ENCODE data around the gene PTPRT.

Gene PTPRT

DNA sequence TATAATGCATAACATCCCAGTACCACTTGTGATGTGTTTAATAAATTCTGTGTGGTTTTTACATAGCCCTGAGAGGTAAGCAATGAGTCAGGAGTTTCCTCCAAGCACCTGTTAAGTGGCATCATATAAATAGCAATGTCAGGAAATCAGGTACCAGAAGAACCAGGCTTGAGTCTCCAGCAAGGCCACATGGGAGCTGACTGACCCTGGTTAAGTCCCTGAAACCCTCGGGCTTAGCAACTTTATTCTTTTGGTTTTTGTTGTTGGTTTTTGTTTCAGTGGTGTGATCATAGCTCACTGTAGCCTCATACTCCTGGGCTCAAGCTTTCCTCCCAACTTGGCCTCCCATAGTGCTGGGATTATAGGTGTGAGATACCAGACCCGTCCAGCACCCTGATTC lies 70.0 kb downstream of the PTPRT start:
- no peak for DNase-seq (ENCODE audit: low read depth)

DNA sequence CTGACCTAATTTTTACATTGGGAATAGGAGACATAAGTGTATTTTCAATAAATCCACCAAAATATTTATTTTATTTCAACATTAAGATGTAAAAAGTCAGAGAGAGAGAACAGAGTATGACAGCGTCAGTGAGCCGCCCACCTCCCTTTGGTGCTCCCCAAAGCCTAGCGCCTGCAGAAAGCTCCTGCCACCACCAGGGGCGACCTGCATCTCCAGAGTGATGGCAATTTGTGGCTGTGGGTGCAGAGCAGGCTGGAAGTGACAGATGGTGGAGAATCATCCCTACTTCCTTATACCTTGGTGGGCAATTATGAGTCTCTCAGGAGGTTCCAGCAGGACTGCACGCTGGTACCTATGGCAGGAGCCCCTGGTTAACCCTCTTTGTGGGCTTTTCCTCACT lies 87.3 kb downstream of the PTPRT start:
- no peak for DNase-seq (ENCODE audit: low read depth)

DNA sequence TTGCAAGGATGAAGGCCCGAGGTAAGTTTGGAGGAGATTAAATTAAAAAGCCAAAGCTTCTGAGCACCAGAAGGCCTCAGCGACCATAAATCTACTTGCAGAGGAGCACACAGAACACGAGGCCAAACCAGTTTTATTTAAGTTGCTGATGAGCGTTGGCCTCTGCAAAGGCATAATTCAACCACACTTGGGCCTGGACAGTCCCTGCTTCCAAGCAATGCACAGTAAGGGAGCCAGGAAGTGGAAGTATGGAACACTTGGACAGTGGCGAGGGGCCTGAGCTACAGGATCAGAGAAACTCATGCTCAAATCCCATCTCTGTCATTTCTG lies 92.8 kb downstream of the PTPRT start:
- DNase-seq (ENCODE audit: low read depth) = no peak

DNA sequence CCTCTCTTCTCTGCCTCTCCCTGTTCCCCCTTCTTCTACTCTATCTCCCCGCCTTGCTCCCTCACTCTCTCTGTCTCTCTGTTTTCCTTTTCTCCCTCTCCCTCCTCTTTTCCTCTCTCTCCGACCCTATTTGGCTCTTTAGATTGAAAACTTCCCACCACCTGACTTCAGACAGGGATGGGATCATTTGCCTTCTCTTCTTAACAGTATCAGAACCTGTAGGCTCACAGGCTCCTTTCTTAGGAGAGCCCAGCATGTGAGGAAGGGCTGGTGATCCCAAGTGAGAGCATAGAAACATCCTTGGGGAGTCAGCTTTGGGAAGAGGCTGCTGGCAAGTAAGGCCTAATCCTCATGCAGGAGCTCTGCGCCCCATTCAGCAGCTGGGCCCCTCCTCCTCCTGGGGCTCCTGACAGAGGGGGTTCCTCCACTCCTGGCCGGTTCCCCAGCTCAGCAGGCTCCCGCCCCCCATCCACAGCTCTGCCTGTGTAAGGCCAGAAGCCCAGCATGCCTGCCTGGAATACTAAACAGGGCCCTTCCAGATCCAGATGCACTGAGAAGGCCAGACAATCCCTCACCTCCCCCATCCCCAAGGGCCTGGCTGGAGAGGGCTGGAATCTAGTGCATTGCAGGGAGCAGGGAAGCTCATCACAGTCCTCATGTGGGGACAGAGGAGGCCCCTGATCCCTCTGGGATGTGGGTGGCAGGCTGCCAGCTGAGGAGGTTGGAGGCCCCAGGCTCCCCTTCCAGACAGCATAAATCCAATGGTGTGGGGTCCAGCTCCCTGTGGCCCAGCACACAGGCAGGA lies 93.4 kb downstream of the PTPRT start:
- no peak for DNase-seq (ENCODE audit: low read depth)

DNA sequence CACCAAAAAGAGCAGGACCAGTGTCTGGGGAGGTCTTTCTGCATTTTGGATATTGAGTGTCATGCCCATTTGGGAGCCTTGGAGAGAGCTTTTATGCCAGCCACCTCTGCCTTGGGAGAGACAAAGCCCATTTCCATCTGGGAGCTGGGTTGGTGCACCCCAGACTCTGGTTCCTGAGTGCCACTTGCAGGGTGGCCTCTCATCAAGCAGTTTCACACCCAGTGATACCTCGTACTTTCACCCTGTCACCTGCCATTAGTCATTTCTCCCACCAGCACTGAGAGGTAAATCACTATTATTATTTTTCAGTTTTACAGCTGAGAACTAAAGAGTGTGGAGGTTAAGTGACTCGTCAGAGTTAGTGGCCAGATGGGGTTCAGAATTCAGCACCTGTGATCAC lies 94.7 kb downstream of the PTPRT start:
- DNase-seq (ENCODE audit: low read depth) = no peak

DNA sequence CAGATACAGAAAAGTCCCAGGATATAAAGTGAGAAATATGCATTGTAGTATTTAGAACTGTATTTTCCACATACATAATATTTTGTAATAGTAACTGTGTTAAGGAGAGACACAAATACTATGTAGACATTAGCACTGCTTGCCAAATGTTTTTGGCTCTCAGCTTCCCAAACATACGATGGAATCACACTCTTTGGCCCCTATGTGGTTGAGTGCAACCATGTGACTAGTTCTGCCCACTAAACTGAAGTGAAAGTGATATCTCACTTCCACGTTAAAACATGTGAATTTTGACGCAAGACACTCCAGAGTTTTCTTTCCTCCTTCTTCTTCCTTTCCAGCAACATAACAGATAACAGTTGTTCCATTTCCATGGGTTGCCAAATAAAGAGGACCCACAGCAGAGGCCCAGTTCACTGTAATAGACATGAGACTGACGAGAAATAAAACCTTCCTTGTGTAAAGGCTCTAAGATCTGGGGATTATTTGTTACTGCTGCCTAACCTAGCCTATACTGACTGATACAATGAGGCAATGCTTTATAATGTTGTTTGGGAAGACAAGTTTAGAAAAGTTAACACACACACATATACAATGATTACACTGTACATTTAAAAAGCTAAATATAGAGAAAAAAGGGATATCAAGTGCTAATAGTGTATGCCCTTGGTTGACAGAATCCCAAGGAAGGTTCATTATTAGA lies 97.2 kb downstream of the PTPRT start:
- DNase-seq (ENCODE audit: low read depth) = no peak

DNA sequence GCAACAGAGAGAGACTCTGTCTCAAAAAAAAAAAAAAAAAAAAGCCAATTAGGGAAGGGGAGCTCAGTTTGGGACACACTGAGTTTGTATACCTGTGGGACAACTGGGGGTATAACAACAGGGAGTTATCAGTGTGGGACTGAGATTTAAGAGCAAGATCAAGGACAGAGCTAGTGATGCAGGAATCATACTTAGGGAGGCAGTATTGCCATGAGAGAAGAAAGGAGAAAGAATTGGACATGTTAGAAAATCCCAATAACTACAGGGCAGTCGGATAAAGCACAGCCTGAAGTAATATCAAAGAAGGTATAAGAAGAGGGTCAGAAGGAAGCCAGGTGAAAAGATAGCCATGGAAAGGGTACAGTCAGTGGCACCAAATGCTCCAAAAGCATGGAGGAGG lies 121.2 kb downstream of the PTPRT start:
- no peak for DNase-seq (ENCODE audit: low read depth)

DNA sequence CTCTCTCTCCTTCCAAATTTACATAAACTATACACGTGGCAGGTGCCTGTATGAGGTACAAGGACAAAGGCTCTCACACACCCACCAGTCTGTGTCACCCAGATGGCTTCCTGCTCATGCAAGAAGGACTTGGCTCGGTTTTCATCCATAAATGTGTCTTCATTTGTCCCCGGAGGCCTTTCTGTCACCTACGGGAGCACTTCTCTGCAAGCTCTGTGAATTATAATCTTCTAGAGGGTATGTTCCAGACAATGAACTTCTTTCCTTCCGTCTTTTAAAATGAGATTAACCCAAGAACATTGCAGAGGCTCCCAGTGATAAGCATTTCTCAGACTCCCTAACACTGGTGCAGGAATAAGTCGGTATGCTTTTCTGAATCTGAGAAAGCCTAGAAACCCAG lies 123.6 kb downstream of the PTPRT start:
- DNase-seq (ENCODE audit: low read depth) = no peak

DNA sequence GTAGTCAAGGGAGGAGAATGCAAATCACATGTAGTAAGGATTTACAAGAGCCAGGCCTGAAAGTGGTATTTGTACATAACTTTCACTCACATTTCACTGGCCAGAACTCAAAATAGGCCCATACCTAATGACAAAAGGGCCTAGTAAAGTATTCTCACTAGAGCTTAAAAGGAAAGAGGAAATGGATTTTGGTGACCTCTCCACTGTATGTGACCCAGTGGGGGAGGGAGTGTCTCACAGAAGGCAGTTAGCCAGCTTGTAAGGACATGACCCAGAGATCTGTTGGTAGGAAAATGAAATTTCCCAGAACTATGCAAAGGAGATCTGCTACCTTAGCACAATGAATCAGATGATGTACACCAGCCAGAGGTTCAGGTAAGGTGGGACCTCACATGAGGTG lies 124.4 kb downstream of the PTPRT start:
- no peak for DNase-seq (ENCODE audit: low read depth)

DNA sequence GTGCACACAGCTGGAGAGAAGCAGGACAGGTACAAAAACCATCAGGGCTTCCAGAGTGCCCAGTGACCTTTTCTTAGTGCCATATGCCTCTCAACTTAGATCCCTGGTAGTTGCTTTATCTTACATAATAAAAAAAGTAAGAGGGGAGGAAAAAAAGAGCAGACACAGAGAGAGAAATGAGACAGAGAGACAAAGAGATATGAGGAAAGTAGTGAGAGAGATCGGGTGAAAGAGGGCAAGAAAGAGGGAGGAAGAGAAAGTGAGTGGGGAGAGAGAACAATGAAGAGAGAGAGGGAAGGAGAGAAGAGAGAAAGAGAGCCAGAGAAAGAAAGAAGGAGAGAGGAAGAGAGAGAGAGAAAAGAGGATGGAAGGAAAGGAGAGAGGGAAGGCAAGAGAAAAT lies 131.6 kb downstream of the PTPRT start:
- no peak for DNase-seq (ENCODE audit: low read depth)

DNA sequence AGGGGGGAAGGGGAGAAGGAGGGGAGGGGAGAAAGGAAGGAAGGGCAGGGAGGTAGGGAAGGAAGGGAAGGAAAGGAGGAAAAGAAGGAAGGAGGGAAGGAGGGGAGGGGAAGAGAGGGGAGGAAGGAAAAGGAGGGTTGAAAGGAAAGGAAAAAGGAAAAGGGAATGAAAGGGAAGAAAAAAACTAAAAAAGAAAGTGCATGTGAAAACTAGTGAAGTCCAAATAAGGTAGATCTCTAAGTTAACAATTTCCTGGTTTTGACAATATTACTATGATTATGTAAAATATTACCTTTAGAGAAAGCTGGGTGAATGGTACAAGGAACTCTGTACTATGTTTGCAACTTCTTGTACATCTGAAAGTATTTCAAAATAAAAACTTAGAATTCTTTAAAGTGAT lies 132.4 kb downstream of the PTPRT start:
- no peak for DNase-seq (ENCODE audit: low read depth)

DNA sequence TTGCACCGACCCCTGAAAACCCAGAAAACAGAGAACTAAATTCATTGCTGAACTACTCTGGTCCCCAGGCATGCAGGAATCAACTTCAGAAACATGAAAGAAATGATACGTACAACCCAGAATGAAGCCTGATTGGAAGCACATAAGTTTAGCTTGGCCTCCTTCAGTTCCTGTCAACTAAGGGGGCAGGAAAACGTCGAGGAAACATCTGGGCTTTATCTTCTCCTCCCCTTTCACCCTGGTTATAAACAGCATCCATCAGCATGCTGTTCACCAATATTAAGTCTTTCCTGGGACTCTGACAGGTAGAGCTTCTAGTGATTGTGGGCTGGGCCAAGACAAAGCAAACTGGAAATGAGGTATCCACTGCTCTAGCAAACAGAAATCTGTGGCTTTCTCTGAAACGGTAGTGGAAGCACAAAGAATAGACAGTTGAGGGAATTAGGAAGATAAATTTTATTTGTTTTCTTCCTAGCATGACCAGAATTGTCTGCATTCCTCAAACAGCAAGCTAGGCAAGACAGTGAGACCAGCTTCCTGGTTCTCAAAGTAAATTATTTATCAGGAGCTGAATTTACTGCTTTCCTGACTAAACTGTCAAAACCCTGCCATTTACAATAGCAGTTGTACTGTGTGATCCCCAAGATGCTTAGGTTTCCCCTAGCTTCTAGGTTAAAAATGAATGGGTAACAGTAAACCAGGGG lies 134.4 kb downstream of the PTPRT start:
- DNase-seq (ENCODE audit: low read depth) = no peak

DNA sequence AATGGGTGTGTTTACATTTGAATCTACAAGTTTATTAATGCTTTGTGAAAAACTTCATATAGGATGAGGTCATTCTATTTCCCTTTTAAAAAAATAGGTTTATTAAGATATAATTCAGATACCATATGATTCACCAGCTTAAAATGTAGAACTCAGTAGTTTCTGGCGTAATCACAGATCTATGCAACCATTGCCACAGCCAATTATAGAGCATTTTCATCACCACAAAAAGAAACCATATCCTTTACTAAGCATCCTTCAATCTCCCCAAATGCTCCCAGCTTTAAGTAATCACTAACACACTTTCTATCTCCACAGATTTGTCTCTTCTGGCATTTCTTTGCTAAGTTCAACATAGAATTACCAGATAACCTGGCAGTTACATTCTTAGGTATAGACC lies 137.2 kb downstream of the PTPRT start:
- DNase-seq (ENCODE audit: low read depth) = no peak

DNA sequence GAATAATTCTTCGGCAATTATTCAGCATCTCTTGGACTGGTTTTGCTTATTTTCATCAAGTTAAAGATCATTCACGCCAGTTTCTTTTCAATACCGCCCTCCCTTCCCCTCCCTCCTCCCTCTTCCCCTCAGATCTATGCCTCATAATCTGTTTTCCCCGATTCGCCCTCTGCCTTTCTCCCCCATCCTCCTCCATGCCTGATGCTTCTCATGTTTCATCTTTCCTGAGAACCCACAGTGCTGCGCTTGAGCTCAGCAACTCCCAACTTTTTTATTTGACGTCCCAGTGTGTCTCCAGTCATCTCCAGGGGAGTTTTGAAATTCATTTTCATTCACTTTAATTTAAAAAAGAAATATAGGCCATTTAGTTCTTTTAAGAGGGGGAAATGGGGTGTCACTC lies 142.7 kb downstream of the PTPRT start:
- no peak for DNase-seq (ENCODE audit: low read depth)

DNA sequence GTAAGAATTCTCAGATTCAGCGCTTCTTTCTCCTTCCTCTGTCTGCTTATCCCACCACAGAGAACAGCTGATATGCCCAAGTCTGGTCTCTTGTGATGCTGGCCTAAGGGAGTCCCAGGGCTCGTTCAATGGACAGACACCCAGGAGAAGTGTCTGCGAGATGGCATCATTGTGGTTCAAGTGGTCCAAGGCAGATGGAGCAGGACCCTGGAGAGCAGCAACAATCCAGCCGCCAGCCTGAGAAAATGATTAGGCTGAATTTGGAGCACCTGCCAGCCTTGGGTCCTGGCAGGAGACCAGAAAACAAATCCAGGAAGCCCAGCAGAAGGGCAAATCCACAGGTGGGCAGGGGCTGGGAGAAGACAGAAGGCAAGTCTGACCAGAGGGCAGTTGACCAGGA lies 145.8 kb downstream of the PTPRT start:
- no peak for DNase-seq (ENCODE audit: low read depth)

DNA sequence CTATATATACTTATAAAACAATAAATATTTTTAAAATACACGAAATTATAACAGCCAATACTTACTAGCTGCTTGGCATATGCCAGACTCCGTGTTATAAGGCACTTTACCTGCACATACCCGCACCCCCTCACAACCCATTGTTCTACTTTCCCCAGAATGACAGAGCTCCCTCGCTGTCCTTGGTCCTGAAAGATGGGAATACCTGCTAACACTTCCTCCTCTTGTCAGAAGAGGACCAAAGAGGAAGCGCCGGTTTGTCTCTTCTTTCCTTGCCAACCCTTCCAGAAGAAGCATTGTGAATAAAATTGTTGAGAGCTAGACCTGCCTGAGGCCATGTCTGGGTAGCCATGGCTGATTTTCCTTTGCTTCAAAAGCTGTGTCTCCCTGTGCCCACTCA lies 149.3 kb downstream of the PTPRT start:
- DNase-seq (ENCODE audit: low read depth) = no peak

DNA sequence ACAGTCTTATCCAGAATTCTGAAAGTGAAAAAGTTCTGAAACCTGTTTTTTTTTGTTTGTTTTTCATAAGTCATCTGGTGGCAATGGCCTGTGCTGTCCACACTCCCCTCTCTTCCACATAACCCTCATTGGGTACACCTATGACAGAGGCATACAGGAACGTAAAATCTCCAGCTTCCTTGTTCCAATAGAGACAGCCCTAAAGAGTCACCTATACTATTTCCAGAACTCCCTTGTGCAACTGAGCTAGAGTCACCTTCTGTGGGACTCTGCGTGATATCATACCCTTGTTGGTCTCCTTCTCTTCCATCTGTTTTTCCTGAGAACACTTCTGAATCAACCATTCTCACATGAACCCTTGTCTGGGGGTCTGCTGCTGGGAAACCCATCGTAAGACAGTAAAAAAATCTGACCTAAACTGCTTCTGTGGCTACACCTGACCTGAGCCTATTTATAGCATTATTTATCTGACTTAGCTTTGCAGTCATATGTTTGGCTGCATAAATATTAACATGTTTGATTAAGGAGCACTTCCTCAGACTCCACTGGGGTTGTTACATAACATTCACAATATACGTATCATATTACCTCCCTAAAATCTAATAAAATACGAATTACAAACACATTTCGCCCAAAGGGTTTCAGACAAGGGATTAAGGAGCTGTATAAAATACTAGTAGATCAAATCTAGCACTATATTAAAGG lies 151.9 kb downstream of the PTPRT start:
- no peak for DNase-seq (ENCODE audit: low read depth)

DNA sequence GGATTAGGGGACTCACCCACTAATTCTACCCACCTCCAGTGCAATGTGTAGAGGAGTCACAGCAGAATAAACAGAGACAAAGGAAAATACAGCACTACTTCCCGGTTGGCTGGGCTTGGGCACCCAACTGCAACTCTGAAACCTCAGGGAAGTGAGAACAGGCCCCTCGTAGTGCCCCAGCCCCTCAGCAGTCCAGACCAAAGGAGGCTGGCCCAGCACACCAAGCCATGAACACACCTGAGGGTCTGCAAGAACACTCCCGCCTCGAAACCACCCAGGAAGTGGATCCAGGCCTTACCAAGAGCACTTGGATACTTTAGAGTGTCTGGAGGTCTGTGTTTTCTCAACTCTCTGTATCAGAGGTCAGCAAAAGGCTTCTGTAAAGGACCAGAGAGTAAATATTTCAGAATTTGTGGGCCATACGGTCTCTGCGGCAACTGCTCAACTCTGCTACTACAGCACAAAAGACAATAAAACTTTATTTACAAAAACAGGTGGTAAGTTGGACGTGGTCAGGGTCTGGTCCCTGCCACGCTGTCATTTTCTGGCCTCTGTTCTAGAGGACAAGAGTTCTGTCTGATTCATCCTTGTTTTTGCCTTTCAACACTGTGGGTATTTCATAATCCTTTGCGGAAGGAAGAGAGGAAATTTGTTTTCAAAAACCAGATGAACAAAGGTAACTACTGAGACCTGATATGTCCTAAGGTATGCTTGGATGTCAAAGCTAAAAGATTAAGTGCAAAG lies 154.6 kb downstream of the PTPRT start:
- no peak for DNase-seq (ENCODE audit: low read depth)

DNA sequence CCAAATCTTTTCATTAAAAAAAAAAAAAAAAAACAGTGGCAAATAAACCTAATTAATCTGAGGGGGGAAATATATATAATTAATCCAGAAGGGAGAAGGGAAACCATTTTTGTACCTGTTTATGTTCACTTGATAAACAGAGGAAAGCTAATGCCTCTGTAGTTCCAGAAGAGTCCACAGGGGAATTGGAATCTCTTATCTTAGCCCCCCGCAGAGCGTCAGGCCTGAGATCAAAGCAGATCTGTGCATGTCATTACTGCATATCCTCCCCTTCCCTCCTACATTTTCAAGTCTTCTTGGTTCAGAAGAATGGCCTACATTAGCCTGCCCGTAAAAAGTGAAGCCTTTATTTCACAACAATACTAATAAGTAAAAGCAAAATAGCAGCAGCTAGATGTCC lies 157.2 kb downstream of the PTPRT start:
- no peak for DNase-seq (ENCODE audit: low read depth)

DNA sequence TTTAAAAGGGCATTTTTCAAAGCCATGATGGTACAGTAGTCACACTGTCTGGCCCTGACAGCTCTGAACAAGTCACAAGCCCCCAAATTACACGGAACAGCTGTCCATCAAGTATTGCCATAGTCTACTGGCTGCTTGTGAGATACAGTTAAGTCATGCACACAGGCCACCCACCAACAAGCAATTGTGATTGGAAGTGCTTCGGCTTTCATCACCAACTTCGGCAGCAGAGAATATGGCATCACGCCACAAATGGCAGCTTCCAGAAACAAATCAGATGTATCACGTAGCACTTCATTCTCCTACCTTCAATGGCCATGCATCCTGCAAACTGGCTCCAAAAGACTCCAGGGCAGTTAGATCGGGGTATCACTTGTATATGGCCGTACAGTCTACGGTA lies 160.5 kb downstream of the PTPRT start:
- DNase-seq (ENCODE audit: low read depth) = no peak

DNA sequence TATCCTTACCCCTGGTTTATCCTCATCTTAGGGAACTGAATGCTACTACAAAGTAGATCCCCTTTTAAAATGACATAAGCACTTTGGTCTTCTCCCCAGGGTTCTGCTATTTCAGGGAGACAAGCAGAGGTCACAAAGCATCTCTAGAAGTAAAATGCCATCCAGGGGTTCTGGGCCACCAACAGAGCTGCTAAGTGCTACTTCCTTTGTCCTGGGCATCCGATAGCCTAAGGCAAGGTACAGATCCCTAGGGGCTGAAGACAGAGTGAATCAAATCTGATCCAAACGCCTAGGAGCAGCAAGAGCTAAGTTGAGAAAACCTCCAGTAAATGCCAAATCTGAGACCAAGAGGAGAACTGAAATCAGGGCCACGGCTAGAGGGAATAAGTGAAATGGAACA lies 161.2 kb downstream of the PTPRT start:
- no peak for DNase-seq (ENCODE audit: low read depth)

DNA sequence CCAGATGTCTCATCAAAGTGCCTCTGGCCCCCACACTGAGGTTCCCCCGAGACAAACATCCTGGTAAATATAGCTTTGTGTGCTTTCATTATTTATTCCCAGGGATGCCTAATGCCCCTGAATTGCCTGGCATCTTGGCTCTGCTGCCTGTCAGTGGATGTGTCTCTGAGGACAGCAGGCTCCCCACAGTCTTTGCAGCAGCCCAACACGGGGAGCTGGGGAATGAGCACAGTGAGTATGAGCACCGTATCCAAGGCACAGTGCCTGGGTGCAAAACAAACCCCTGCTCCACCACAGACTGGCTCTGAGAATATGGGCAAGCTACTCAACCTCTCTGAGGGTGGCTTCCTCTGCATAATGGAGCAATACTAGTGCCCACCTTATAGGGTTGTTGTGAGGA lies 165.9 kb downstream of the PTPRT start:
- DNase-seq (ENCODE audit: low read depth) = no peak

Data from EH (cell line).